ENCODE measurements around the gene FAM174C.

GRCh38 chr19:1265615-1266128, 9.7 kb upstream of the FAM174C start:
- no peak for TF ChIP-seq CTCF (IDR thresholded peaks at IDR 0.05)
- no peak for TF ChIP-seq ZFX (IDR thresholded peaks at IDR 0.05; ENCODE audit: borderline replicate concordance)
